Naive thymus-derived CD8-positive, alpha-beta T cell (primary cell): ENCODE results near the gene MYRIP. TPM values are rescaled to one million over a fixed set of nuclear protein-coding genes. Genes with fewer than 3 reads are reported as not detected.
"Not testable (repeated sequence)": the region's sequence is repeated elsewhere in the genome, so short reads cannot be mapped to it uniquely, and the experiment has no call there.

ENCODE experiments used
- ATAC-seq, 2 donors: fragments of 150-1000 bp; cut with Tn5 transposase in 1 of 2; sonication (Bioruptor Pico), chemical (Tn5 transposase) in 1 of 2; 1 replicate in 1 of 2; 2 replicates in 1 of 2; pipeline ENCODE4 v1.10.0; 2021; ENCODE audit warnings: mild to moderate bottlenecking in 2 of 2, moderate library complexity in 2 of 2
- POLR2A ChIA-PET: fragments of 350-600 bp; sonication (Branson Sonifier 250); formaldehyde crosslinking; loops from one replicate; lab custom pipeline; 2021; ENCODE audit warnings: antibody characterized with exemption; lab: Charles Lee
- DNase-seq, 10 donors: peaks; one replicate each; pipeline versions ENCODE4 v3.0.0 to v3.0.0-alpha.2; 2020 to 2022
- H3K27ac Mint-ChIP-seq, 10 donors: one replicate each; pipeline ENCODE4 v1.8.0; 2020 to 2022; ENCODE audit warnings: mild to moderate bottlenecking in 10 of 10, mixed read lengths in 10 of 10, moderate library complexity in 4 of 10, inconsistent platforms in 1 of 10
- H3K27me3 Mint-ChIP-seq, 5 donors: one replicate each; pipeline ENCODE4 v1.8.0; 2021 to 2022; ENCODE audit warnings: mixed read lengths in 5 of 5
- H3K36me3 Mint-ChIP-seq, 3 donors: one replicate each; pipeline ENCODE4 v1.8.0; 2020 to 2022; ENCODE audit warnings: mixed read lengths in 3 of 3, mild to moderate bottlenecking in 2 of 3, inconsistent platforms in 1 of 3
- H3K4me1 Mint-ChIP-seq, 4 donors: one replicate each; pipeline ENCODE4 v1.8.0; 2021 to 2022; ENCODE audit warnings: mixed read lengths in 4 of 4
- H3K4me3 Mint-ChIP-seq, 10 donors: one replicate each; pipeline ENCODE4 v1.8.0; 2020 to 2022; ENCODE audit warnings: mild to moderate bottlenecking in 10 of 10, mixed read lengths in 10 of 10, moderate library complexity in 6 of 10, inconsistent platforms in 1 of 10
- H3K9me3 Mint-ChIP-seq, 9 donors: one replicate each; pipeline ENCODE4 v1.8.0; 2020 to 2022; ENCODE audit warnings: mixed read lengths in 9 of 9, mild to moderate bottlenecking in 3 of 9, inconsistent platforms in 1 of 9, moderate library complexity in 1 of 9
- polyA plus RNA-seq, 3 donors: library from polyadenylated mRNA; unstranded; fragments of 300-500 nt; fragmentation: Illumina TruSeq; gene quantifications; one replicate each; pipeline ENCODE4 v1.2.3, GENCODE V29; 2021
- total RNA-seq, 8 experiments: library from RNA in 2 of 8; stranded (reverse) in 2 of 8; gene quantifications; one replicate each; pipeline ENCODE4 v1.2.3 and lab custom pipeline; 2021 to 2026

Gene MYRIP
- total and polyA plus RNA-seq, 5 experiments from 2014 or later: 0.08 TPM; not detected in 4

GRCh38 chr3:39809995-39810595 is 686 bp downstream of the MYRIP start:
- Mint-ChIP-seq H3K36me3 (peaks cover 0 to 18% (median 4%) of the 10 kb centered on the region in 3 donors), H3K27ac (no peak overlapping the region), H3K4me1 (peaks cover 6 to 21% (median 16%) of the 10 kb centered on the region in 4 donors), H3K27me3 (peaks cover 52 to 91% (median 54%) of the 10 kb centered on the region in 5 donors), H3K4me3 (peak overlapping the region; percentile 20 to 82 (median 68)), H3K9me3 (peaks cover 0 to 6% (median 0%) of the 10 kb centered on the region in 9 donors)
- POLR2A ChIA-PET: no interaction called here
- DNase-seq (no peak), ATAC-seq (no peak)

- no peak overlapping the region for H3K27ac Mint-ChIP-seq
- H3K4me1 Mint-ChIP-seq: peaks cover 6 to 21% (median 16%) of the 10 kb centered on the region in 4 donors
- H3K36me3 Mint-ChIP-seq: peaks cover 0 to 18% (median 4%) of the 10 kb centered on the region in 3 donors
- DNase-seq: no peak
- POLR2A ChIA-PET: no interaction called here
- peaks cover 0 to 4% (median 0%) of the 10 kb centered on the region in 9 donors for H3K9me3 Mint-ChIP-seq
- peak overlapping the region; percentile 4 to 82 (median 68) for H3K4me3 Mint-ChIP-seq
- ATAC-seq: no peak
- H3K27me3 Mint-ChIP-seq: peaks cover 47 to 91% (median 57%) of the 10 kb centered on the region in 5 donors
Measured at GRCh38 chr3:39810647-39811161, 1.3 kb downstream of the MYRIP start.

GRCh38 chr3:39811561-39811960 is 2.2 kb downstream of the MYRIP start:
- peak overlapping the region in 2 of 10 donors; percentile 9 to 52 for H3K4me3 Mint-ChIP-seq
- ATAC-seq: no peak
- no peak overlapping the region for H3K27ac Mint-ChIP-seq
- H3K27me3 Mint-ChIP-seq: peaks cover 42 to 90% (median 54%) of the 10 kb centered on the region in 5 donors
- peaks cover 6 to 21% (median 16%) of the 10 kb centered on the region in 4 donors for H3K4me1 Mint-ChIP-seq
- DNase-seq: no peak
- peaks cover 0 to 4% (median 0%) of the 10 kb centered on the region in 9 donors for H3K9me3 Mint-ChIP-seq
- POLR2A ChIA-PET: no interaction called here
- H3K36me3 Mint-ChIP-seq: peaks cover 0 to 18% (median 4%) of the 10 kb centered on the region in 3 donors

- Mint-ChIP-seq H3K9me3 (peaks cover 0 to 4% (median 0%) of the 10 kb centered on the region in 9 donors), H3K4me1 (peaks cover 6 to 21% (median 16%) of the 10 kb centered on the region in 4 donors), H3K27ac (no peak overlapping the region), H3K36me3 (peaks cover 0 to 12% (median 4%) of the 10 kb centered on the region in 3 donors), H3K4me3 (no peak overlapping the region), H3K27me3 (peaks cover 39 to 80% (median 50%) of the 10 kb centered on the region in 5 donors)
- DNase-seq (no peak), ATAC-seq (no peak)
- POLR2A ChIA-PET: no interaction called here
Measured at GRCh38 chr3:39812537-39812936, 3.1 kb downstream of the MYRIP start.

DNA sequence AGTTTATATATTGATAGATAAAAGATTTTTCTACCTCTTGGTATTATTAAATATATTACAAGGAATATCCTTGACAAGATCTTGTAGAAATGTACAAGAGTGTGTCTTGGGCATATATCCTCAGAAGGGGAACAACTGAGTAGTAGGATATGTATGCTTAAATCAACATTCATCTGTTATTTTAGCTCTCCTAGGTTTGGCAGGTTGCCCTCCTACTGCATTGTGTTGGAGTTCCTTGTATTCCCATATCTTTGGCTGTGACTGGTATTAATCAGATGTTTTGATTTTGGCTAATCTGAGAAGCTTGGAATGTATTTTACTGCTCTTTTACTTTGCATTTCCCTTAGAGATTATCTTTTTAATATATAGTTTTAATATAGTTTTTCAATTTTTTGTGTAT is 4.6 kb downstream of the MYRIP start:
- Mint-ChIP-seq H3K36me3 (peaks cover 0 to 7% (median 0%) of the 10 kb centered on the region in 3 donors), H3K9me3 (peaks cover 0 to 4% (median 0%) of the 10 kb centered on the region in 9 donors), H3K27ac (no peak overlapping the region), H3K4me1 (peaks cover 6 to 16% (median 11%) of the 10 kb centered on the region in 4 donors), H3K27me3 (peaks cover 26 to 66% (median 36%) of the 10 kb centered on the region in 5 donors), H3K4me3 (no peak overlapping the region)
- ATAC-seq (no peak), DNase-seq (no peak)
- POLR2A ChIA-PET: no interaction called here

GRCh38 chr3:39819899-39820298 is 10.5 kb downstream of the MYRIP start:
- H3K4me1 Mint-ChIP-seq: no peaks in the 10 kb centered on the region
- ATAC-seq (no peak), DNase-seq (no peak)
- no peak overlapping the region for H3K4me3 Mint-ChIP-seq
- peaks cover 3 to 21% (median 10%) of the 10 kb centered on the region in 5 donors for H3K27me3 Mint-ChIP-seq
- H3K27ac Mint-ChIP-seq: no peak overlapping the region
- POLR2A ChIA-PET: no interaction called here
- peaks cover 0 to 12% (median 0%) of the 10 kb centered on the region in 9 donors for H3K9me3 Mint-ChIP-seq
- H3K36me3 Mint-ChIP-seq: no peaks in the 10 kb centered on the region

DNA sequence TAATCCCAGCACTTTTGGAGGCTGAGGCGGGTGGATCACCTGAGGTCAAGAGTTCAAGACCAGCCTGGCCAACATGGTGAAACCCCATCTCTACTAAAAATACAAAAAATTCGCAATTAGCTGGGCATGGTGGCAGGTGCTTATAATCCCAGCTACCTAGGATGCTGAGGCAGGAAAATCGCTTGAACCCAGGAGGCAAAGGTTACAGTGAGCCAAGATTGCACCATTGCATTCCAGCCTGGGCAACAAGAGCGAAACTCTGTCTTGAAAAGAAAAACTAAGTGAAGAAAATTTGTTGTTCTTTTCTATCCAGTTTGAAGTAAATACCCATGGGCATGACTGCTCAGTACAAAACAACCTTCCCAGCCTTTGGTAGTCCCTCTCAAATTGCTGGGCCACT is 24.4 kb downstream of the MYRIP start:
- H3K4me3 Mint-ChIP-seq, ATAC-seq, DNase-seq, H3K36me3 Mint-ChIP-seq, H3K4me1 Mint-ChIP-seq, POLR2A ChIA-PET, H3K27ac Mint-ChIP-seq: not testable (repeated sequence)
- Mint-ChIP-seq H3K27me3 (peaks cover 15 to 45% (median 19%) of the 10 kb centered on the region in 5 donors), H3K9me3 (peaks cover 0 to 14% (median 7%) of the 10 kb centered on the region in 9 donors)

- Mint-ChIP-seq H3K36me3 (no peaks in the 10 kb centered on the region), H3K9me3 (peaks cover 0 to 18% (median 3%) of the 10 kb centered on the region in 9 donors), H3K27ac (no peak overlapping the region), H3K4me1 (no peaks in the 10 kb centered on the region), H3K27me3 (peaks cover 2 to 27% (median 5%) of the 10 kb centered on the region in 5 donors), H3K4me3 (no peak overlapping the region)
- POLR2A ChIA-PET: no interaction called here
- DNase-seq: no peak
- no peak for ATAC-seq
Measured at GRCh38 chr3:39839484-39839883, 30.1 kb downstream of the MYRIP start.

DNA sequence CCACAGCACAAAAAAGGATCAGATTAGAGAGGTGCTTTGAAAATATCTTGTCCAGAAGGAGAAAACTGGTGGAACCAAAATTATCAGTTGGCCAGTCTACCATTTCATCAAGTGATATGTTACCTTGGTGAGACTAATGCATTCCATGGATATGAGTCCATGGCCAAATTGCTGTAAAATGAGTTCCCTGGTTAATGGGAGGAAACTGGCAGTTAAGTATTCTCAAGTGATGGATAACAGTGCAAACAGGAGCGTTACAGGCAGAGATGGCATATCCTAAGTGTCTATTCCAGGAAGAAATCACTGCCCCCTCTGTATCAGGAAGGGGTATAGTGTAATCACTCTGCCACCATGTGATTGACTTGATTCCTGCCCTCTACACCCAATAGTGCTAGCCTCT is 34.0 kb downstream of the MYRIP start:
- Mint-ChIP-seq H3K4me3 (no peak overlapping the region), H3K4me1 (no peaks in the 10 kb centered on the region), H3K36me3 (no peaks in the 10 kb centered on the region), H3K9me3 (peaks cover 0 to 10% (median 0%) of the 10 kb centered on the region in 9 donors), H3K27me3 (peaks cover 4 to 27% (median 5%) of the 10 kb centered on the region in 5 donors), H3K27ac (no peak overlapping the region)
- DNase-seq (no peak), ATAC-seq (no peak)
- POLR2A ChIA-PET: no interaction called here

DNA sequence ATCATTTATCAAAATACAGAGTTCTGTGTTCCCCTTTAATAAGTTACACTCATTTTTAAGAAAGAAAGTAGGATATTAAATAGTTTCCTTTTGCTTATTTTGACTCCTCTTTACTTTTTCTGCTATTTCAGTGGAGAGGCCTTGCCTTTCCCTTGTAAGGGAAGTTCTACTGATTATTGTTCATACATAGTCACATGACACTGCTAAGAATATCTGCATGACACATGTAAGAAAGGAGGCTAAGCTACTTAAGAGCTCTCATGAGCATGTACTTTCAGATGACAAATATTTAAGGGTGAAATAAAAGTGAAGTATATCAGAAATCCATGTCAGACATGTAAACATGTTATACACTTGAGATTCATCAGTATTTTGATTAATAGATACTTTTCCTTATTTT is 39.0 kb downstream of the MYRIP start:
- ATAC-seq (no peak), DNase-seq (no peak)
- H3K27me3 Mint-ChIP-seq: peaks cover 0 to 18% (median 4%) of the 10 kb centered on the region in 5 donors
- POLR2A ChIA-PET: no interaction called here
- peaks cover 0 to 2% (median 0%) of the 10 kb centered on the region in 4 donors for H3K4me1 Mint-ChIP-seq
- no peak overlapping the region for H3K4me3 Mint-ChIP-seq
- H3K36me3 Mint-ChIP-seq: no peaks in the 10 kb centered on the region
- no peak overlapping the region for H3K27ac Mint-ChIP-seq
- H3K9me3 Mint-ChIP-seq: peaks cover 0 to 3% (median 0%) of the 10 kb centered on the region in 9 donors

DNA sequence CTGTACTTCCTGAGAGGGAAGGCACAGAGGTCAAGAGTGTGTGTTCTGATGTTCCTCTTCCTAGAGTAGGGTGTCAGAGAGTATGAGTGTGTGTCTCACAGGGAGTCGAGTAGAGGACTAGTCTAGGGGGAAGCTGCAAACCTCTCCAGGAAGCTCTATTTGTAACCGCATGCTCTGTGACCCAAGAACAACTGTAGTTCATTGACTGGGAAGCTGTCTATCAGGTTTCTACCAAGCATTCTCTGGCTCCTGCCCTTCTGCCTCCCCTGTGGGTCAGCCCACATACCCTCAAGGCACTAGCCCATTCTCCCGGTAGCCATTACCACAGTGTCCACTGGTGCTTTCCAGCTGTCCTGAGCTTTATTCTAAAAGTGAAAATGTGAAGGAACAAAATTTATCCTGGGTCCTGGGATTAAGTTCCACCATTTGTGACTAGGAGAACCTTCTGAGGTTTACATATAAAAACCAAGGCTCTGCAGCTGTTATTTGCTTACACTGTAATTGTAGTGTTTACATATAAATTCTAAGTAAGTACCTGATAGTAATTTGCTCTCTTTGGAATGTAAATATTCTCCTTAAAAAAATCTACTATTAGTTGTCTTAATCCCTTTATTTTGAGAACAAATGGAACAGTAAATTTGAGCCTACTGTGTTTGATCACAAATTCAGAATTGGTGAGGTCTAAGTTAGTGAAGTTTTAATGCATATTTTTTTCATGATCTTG is 40.7 kb downstream of the MYRIP start:
- ATAC-seq (no peak), DNase-seq (no peak)
- no peak overlapping the region for H3K27ac Mint-ChIP-seq
- peaks cover 0 to 2% (median 0%) of the 10 kb centered on the region in 9 donors for H3K9me3 Mint-ChIP-seq
- peaks cover 0 to 2% (median 0%) of the 10 kb centered on the region in 4 donors for H3K4me1 Mint-ChIP-seq
- H3K36me3 Mint-ChIP-seq: no peaks in the 10 kb centered on the region
- POLR2A ChIA-PET: no interaction called here
- no peak overlapping the region for H3K4me3 Mint-ChIP-seq
- peaks cover 0 to 25% (median 18%) of the 10 kb centered on the region in 5 donors for H3K27me3 Mint-ChIP-seq

GRCh38 chr3:39850716-39851032 is 41.3 kb downstream of the MYRIP start:
- H3K36me3 Mint-ChIP-seq: no peaks in the 10 kb centered on the region
- peaks cover 0 to 2% (median 0%) of the 10 kb centered on the region in 9 donors for H3K9me3 Mint-ChIP-seq
- peaks cover 0 to 2% (median 0%) of the 10 kb centered on the region in 4 donors for H3K4me1 Mint-ChIP-seq
- DNase-seq (no peak), ATAC-seq (no peak)
- POLR2A ChIA-PET: no interaction called here
- H3K4me3 Mint-ChIP-seq: no peak overlapping the region
- H3K27me3 Mint-ChIP-seq: peaks cover 0 to 27% (median 22%) of the 10 kb centered on the region in 5 donors
- no peak overlapping the region for H3K27ac Mint-ChIP-seq

- Mint-ChIP-seq H3K27ac (no peak overlapping the region), H3K36me3 (no peaks in the 10 kb centered on the region), H3K27me3 (peaks cover 0 to 39% (median 31%) of the 10 kb centered on the region in 5 donors), H3K4me1 (peaks cover 0 to 2% (median 0%) of the 10 kb centered on the region in 4 donors), H3K4me3 (no peak overlapping the region), H3K9me3 (peaks cover 0 to 23% (median 15%) of the 10 kb centered on the region in 9 donors)
- DNase-seq (no peak), ATAC-seq (no peak)
- POLR2A ChIA-PET: no interaction called here
Measured at GRCh38 chr3:39855517-39855916, 46.1 kb downstream of the MYRIP start.
